Astrocyte (in vitro differentiated cells and primary cell): Measurements from ENCODE around the gene SYT3.
"Not testable (repeated sequence)": the region's sequence is repeated elsewhere in the genome, so short reads cannot be mapped to it uniquely, and the experiment has no call there.

Source experiments
- EZH2 ChIP-seq: IDR thresholded peaks from 2 replicates; pipeline ENCODE4 v1.6.1; 2012; ENCODE audit warnings: mild to moderate bottlenecking, low read length, inconsistent platforms; ENCODE audit not compliant: insufficient read depth
- TF ChIP-seq, protein P1 (sequence below): IDR thresholded peaks from 2 replicates; pipeline ENCODE4 v1.5.1; 2011; ENCODE audit warnings: low read depth, mild to moderate bottlenecking, inconsistent platforms, low read length, moderate library complexity; ENCODE audit not compliant: insufficient read depth

DNA sequence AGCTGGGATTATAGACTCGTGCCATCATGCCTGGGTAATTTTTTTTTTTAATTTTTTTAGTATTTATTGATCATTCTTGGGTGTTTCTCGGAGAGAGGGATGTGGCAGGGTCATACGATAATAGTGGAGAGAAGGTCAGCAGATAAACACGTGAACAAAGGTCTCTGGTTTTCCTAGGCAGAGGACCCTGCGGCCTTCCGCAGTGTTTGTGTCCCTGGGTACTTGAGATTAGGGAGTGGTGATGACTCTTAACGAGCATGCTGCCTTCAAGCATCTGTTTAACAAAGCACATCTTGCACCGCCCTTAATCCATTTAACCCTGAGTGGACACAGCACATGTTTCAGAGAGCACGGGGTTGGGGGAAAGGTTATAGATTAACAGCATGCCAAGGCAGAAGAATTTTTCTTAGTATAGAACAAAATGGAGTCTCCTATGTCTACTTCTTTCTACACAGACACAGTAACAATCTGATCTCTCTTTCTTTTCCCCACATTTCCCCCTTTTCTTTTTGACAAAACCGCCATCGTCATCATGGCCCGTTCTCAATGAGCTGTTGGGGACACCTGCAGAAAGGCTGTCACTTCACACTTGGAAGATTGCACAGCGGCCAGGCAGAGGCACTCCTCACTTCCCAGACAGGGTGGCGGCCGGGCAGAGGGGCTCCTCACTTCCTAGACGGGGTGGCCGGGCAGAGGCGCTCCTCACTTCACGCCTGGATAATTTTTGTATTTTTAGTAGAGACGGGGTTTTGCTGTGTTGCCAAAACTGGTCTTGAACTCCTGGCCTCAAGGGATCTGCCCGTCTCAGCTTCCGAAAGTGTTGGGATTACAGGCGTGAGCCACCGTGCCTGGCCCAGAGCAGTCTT, 57.7 kb downstream of the SYT3 start:
- TF ChIP-seq, protein P1, sequence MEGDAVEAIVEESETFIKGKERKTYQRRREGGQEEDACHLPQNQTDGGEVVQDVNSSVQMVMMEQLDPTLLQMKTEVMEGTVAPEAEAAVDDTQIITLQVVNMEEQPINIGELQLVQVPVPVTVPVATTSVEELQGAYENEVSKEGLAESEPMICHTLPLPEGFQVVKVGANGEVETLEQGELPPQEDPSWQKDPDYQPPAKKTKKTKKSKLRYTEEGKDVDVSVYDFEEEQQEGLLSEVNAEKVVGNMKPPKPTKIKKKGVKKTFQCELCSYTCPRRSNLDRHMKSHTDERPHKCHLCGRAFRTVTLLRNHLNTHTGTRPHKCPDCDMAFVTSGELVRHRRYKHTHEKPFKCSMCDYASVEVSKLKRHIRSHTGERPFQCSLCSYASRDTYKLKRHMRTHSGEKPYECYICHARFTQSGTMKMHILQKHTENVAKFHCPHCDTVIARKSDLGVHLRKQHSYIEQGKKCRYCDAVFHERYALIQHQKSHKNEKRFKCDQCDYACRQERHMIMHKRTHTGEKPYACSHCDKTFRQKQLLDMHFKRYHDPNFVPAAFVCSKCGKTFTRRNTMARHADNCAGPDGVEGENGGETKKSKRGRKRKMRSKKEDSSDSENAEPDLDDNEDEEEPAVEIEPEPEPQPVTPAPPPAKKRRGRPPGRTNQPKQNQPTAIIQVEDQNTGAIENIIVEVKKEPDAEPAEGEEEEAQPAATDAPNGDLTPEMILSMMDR = not testable (repeated sequence)
- TF ChIP-seq EZH2 = not testable (repeated sequence)
